Cardiac fibroblast (primary cell): ENCODE results near the gene SUSD1.

Experiments
- DNase-seq, 2 donors: peaks; one replicate each; pipeline versions ENCODE4 v3.0.0 to v3.0.0-alpha.2; 2010; ENCODE audit warnings: low read depth in 2 of 2
- H3K4me3 ChIP-seq, 2 donors: replicated peaks in 1 of 2; 1 replicate in 1 of 2; 2 replicates in 1 of 2; pipeline ENCODE4 v1.5.1; 2011; ENCODE audit warnings: low read depth in 2 of 2, low read length in 2 of 2, mild to moderate bottlenecking in 2 of 2, moderate library complexity in 1 of 2
- TF ChIP-seq, protein P1 (sequence below): IDR thresholded peaks from one replicate; pipeline ENCODE4 v1.5.1; 2011; ENCODE audit warnings: low read depth, mild to moderate bottlenecking, low read length, inconsistent platforms

SUSD1 gene

DNA sequence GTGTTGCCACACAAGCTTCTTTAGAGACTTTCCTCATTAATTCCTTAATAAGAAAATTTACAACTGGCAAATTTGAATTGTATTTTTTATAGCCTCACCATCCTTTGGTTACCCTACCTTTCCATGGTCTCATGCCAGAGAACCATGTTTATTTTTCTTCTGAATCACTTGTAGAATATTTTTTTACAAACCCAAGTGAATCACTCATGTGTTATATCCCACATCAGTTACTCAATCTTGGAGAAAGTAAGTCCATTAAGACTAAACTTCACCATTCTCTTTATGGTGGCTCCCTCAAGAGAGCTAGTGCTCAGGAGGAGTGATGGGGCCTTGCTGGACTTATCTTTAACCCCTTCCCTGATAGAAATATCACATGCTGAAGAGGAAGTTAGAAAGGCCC, 128.9 kb downstream of the SUSD1 start:
- DNase-seq = peak in 1 of 2 donors; percentile 92
- TF ChIP-seq, protein P1, sequence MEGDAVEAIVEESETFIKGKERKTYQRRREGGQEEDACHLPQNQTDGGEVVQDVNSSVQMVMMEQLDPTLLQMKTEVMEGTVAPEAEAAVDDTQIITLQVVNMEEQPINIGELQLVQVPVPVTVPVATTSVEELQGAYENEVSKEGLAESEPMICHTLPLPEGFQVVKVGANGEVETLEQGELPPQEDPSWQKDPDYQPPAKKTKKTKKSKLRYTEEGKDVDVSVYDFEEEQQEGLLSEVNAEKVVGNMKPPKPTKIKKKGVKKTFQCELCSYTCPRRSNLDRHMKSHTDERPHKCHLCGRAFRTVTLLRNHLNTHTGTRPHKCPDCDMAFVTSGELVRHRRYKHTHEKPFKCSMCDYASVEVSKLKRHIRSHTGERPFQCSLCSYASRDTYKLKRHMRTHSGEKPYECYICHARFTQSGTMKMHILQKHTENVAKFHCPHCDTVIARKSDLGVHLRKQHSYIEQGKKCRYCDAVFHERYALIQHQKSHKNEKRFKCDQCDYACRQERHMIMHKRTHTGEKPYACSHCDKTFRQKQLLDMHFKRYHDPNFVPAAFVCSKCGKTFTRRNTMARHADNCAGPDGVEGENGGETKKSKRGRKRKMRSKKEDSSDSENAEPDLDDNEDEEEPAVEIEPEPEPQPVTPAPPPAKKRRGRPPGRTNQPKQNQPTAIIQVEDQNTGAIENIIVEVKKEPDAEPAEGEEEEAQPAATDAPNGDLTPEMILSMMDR = no peak
- no peak overlapping the region for H3K4me3 ChIP-seq

DNA sequence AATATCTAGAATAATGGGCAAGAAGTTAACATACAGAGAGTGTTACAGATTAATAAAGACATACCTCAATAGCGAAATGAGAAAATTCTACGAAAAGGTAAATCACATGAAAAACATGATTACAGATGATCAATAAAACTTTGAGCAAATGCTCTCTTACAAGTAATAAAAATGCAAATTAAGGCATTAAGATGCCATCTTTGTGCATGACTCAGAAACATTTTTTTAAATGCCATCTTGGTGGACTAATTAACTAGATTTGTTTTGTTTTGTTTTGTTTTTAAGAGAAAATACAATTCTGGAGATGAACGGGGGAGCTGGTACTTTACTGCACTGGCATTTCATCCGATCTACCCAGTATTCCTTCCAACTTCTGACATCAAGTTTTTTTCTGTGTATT, 130.2 kb downstream of the SUSD1 start:
- TF ChIP-seq, protein P1 = no peak
- no peak overlapping the region for H3K4me3 ChIP-seq
- DNase-seq = no peak

DNA sequence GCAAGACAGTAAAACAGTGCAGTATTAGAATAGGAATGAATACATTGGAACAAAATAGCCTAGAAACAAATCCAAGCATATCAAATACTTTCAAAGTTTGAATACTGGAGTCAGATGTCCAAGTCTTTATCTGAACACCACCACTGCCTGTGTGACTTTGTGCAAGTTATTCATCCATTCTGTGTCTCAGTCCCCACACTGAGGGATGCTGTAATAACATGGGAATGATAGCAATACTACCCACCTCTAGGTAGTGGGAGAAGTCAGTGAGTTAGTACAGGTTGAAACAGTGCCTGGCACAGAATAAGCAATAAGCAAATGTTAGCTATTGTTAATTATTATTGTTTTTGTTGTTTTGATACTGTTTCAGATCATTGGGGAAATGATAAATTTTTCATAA, 130.9 kb downstream of the SUSD1 start:
- DNase-seq = no peak
- H3K4me3 ChIP-seq = no peak overlapping the region
- TF ChIP-seq, protein P1 = no peak

DNA sequence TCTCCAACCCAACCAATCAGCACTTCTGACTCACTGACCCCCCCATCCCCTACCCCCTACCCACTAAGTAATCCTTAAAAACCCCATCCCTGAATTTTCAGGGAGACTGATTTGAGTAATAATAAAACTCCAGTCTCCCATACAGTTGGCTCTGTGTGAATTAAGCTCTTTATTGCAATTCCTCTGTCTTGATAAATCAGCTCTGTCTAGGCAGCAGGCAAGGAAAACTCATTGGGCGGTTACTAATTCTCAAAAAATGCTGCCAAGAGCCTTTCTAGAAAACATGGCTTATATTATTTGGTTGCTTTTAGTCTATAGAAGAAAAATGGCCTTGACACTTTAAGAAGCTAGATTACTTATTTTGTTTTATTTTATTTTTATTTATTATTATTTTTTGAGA, 131.7 kb downstream of the SUSD1 start:
- no peak for DNase-seq
- H3K4me3 ChIP-seq = no peak overlapping the region
- TF ChIP-seq, protein P1 = no peak

DNA sequence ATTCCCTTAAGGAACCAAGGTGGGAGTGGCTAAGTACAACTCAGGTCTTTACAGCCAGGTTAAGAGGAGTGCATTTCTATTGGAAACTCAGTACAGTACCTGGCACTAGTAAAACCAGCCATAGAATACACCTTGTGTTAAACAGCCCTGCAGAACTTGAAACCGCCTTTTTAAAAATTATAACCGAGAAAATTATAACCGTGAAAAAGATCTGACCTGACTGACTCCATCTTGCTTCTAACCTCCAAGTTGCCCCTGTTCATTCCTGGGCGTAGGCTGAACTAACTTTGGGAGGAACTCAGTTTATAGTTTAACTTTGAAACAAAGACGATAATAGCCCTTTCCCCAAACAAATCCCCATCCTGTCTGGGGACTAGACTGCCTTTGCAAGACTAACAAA, 132.3 kb downstream of the SUSD1 start:
- H3K4me3 ChIP-seq = no peak overlapping the region
- TF ChIP-seq, protein P1 = no peak
- DNase-seq = no peak

DNA sequence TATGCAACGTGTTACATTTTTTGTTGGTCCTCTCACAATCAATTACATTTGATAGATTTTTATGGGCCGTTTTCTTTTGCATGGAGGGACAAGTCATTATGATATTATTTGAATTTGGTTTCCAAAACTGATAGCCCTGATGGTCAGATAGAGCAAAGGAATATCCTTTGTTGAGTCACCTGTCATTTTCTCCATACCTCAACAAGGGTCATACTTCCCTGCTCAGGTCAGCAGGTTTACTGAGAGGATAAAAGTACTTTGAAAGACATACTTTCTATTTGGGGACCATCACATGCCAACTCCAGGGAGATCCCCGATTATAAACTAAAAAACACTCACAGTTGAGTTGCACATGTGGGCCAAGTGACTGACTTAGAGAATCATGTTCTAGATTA, 132.9 kb downstream of the SUSD1 start:
- H3K4me3 ChIP-seq = no peak overlapping the region
- DNase-seq = no peak
- TF ChIP-seq, protein P1 = no peak

DNA sequence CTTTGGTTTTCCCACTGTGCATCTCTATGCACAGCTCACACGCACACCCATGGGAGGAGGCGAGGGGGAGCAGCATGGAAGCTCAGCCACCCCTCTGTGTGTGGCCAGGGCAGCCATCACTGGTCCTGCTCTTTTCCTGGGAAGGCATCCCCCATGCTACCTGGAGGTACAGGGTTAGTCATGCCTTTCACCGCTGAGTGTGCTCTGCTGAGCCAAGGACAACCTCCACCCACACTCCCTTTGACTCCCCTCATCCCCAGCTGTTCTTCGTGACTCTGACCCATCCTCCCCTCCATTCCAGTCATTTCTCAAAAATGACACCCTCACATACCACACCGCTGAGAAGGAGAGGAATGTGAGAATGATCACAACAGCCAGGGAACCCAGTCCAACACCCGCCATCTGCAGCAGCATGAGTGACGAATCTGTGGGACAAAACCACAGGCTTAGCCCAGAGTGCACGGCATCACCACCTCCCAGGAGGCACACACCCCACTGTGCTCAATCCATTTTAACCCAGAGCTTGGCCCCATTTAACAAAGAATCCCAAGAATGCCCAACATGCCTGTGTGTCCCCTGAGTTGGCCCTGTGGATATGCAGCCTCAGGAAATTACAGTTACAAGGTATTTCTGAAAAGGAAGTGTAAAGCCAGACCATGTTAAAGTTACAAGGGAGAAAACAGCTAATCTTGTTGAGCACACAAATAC, 133.4 kb downstream of the SUSD1 start:
- peak; percentile 98 to 100 for DNase-seq
- TF ChIP-seq, protein P1 = no peak
- H3K4me3 ChIP-seq = no peak overlapping the region
